SK-N-MC (cell line): Measurements from ENCODE around the gene DYNC2LI1.

ENCODE experiments used
- EZH2 ChIP-seq: fragments of 200-600 bp; sonication (generic); IDR thresholded peaks from one replicate; pipeline ENCODE4 v1.6.1; 2017; ENCODE audit warnings: antibody characterized with exemption
- POLR2AphosphoS5 ChIP-seq: IDR thresholded peaks from 2 replicates; pipeline ENCODE4 v1.6.1; 2012; ENCODE audit warnings: mild to moderate bottlenecking, low read depth, low read length, borderline replicate concordance

DNA sequence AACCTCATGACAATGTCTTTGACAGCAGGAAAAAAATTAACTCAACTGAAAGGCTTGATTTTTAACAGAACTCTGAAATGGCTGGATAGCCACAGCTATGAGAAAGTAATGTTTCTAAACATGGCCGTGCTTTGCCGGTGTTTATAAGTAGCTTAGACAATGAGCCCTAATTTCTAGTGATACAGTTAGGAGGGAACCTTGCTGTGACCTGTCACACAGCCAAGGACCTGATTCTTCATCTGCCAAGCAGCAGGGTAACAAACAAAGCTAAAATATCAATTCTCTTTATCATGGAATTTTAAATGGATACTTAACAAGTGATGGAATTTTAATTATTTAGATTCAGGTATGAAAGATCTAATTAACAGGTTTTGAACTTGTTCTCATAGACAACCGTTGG is 24.3 kb upstream of the DYNC2LI1 start:
- TF ChIP-seq EZH2, result no peak
- no peak for TF ChIP-seq POLR2AphosphoS5
